Trophoblast cell (in vitro differentiated cells and primary cell): ENCODE measurements around the gene CLASP1.
A peak's percentile ranks its signal among the peaks of the same experiment; 100 is the strongest.

Source experiments
- DNase-seq, 2 donors: peaks; one replicate each; pipeline ENCODE4 v3.0.0-alpha.2; 2016
- H2AFZ ChIP-seq: 2 replicates; pipeline ENCODE4 v1.6.1; 2013; ENCODE audit warnings: low read length, moderate library complexity, mild to moderate bottlenecking; ENCODE audit not compliant: insufficient read depth, poor library complexity
- H2AK5ac ChIP-seq: 2 replicates; pipeline ENCODE4 v1.6.1; 2013; ENCODE audit warnings: mild to moderate bottlenecking, low read length
- H2BK120ac ChIP-seq: 2 replicates; pipeline ENCODE4 v1.6.1; 2013; ENCODE audit warnings: low read length, mild to moderate bottlenecking, moderate library complexity; ENCODE audit not compliant: insufficient read depth, poor library complexity
- H2BK12ac ChIP-seq: 2 replicates; pipeline ENCODE4 v1.6.1; 2013; ENCODE audit warnings: mild to moderate bottlenecking, low read length, moderate library complexity
- H2BK5ac ChIP-seq: 2 replicates; pipeline ENCODE4 v1.6.1; 2013; ENCODE audit warnings: low read length, low read depth, moderate library complexity, mild to moderate bottlenecking; ENCODE audit not compliant: poor library complexity
- H3K14ac ChIP-seq: 2 replicates; pipeline ENCODE4 v1.6.1; 2013; ENCODE audit warnings: mild to moderate bottlenecking, low read length
- H3K18ac ChIP-seq: 2 replicates; pipeline ENCODE4 v1.6.1; 2013; ENCODE audit warnings: mild to moderate bottlenecking, low read length
- H3K23ac ChIP-seq: 2 replicates; pipeline ENCODE4 v1.6.1; 2013; ENCODE audit warnings: low read length
- H3K27ac ChIP-seq: 2 replicates; pipeline ENCODE4 v1.5.1; 2013; ENCODE audit warnings: low read depth, mild to moderate bottlenecking, inconsistent platforms, low read length, moderate library complexity
- H3K27me3 ChIP-seq: 2 replicates; pipeline ENCODE4 v1.6.1; 2013; ENCODE audit warnings: inconsistent platforms, mild to moderate bottlenecking, low read length, moderate library complexity; ENCODE audit not compliant: insufficient read depth
- H3K36me3 ChIP-seq, 2 experiments: 1 replicate in 1 of 2; 2 replicates in 1 of 2; pipeline ENCODE4 v1.6.1; 2013; ENCODE audit warnings: low read length in 2 of 2, mild to moderate bottlenecking in 2 of 2, moderate library complexity in 1 of 2; ENCODE audit not compliant: insufficient read depth in 2 of 2, control insufficient read depth in 1 of 2
- H3K4ac ChIP-seq: 2 replicates; pipeline ENCODE4 v1.6.1; 2013; ENCODE audit warnings: low read depth, mild to moderate bottlenecking, low read length, moderate library complexity
- H3K4me1 ChIP-seq, 2 experiments: 1 replicate in 1 of 2; 2 replicates in 1 of 2; pipeline ENCODE4 v1.6.1; 2013; ENCODE audit warnings: low read length in 2 of 2, mild to moderate bottlenecking in 2 of 2, moderate library complexity in 1 of 2; ENCODE audit not compliant: insufficient read depth in 2 of 2, control insufficient read depth in 1 of 2
- H3K4me2 ChIP-seq: 2 replicates; pipeline ENCODE4 v1.6.1; 2013; ENCODE audit warnings: inconsistent platforms, mild to moderate bottlenecking, low read length, moderate library complexity
- H3K4me3 ChIP-seq: 2 replicates; pipeline ENCODE4 v1.5.1; 2013; ENCODE audit warnings: mild to moderate bottlenecking, low read depth, low read length, inconsistent platforms
- H3K79me1 ChIP-seq: one replicate; pipeline ENCODE4 v1.6.1; 2013; ENCODE audit warnings: low read length
- H3K79me2 ChIP-seq: 2 replicates; pipeline ENCODE4 v1.6.1; 2013; ENCODE audit warnings: low read length, mild to moderate bottlenecking; ENCODE audit not compliant: control insufficient read depth, insufficient read depth, poor library complexity
- H3K9ac ChIP-seq: 2 replicates; pipeline ENCODE4 v1.6.1; 2013; ENCODE audit warnings: mild to moderate bottlenecking, low read length
- H3K9me3 ChIP-seq: 2 replicates; pipeline ENCODE4 v1.6.1; 2013; ENCODE audit warnings: low read depth, mild to moderate bottlenecking, control low read depth, inconsistent platforms, low read length; ENCODE audit not compliant: insufficient read depth
- H4K12ac ChIP-seq: 2 replicates; pipeline ENCODE4 v1.6.1; 2013; ENCODE audit warnings: low read depth, mild to moderate bottlenecking, low read length, moderate library complexity
- H4K8ac ChIP-seq: 2 replicates; pipeline ENCODE4 v1.6.1; 2013; ENCODE audit warnings: low read depth, mild to moderate bottlenecking, low read length, moderate library complexity
- H4K91ac ChIP-seq: one replicate; pipeline ENCODE4 v1.6.1; 2013; ENCODE audit warnings: low read depth, mild to moderate bottlenecking, low read length, moderate library complexity
- WGBS: extraction: QIAGEN DNeasy Blood & Tissue Kit; methylation state at CpG from one replicate; pipeline ENCODE4 v1.1.7; 2013; ENCODE audit warnings: missing lambda C conversion rate; ENCODE audit not compliant: insufficient read length, insufficient coverage; ENCODE audit errors: extremely low coverage; 5-methylcytosine and 5-hydroxymethylcytosine counted together

CLASP1 gene

GRCh38 chr2:121400201-121400600, 249.1 kb downstream of the CLASP1 start:
- no peak overlapping the region for H3K18ac ChIP-seq
- H3K14ac ChIP-seq: no peak overlapping the region
- no peak overlapping the region for H2BK12ac ChIP-seq
- H4K91ac ChIP-seq: no peak overlapping the region
- no peak for DNase-seq
- H3K4me1 ChIP-seq: no peaks in the 10 kb centered on the region
- no peak overlapping the region for H3K4ac ChIP-seq
- no peaks in the 10 kb centered on the region for H3K79me2 ChIP-seq
- no peak overlapping the region for H2BK120ac ChIP-seq
- no peaks in the 10 kb centered on the region for H3K9me3 ChIP-seq
- H2AK5ac ChIP-seq: no peak overlapping the region
- no CpG with 5 or more reads among the region's 5 CpGs for WGBS
- no peaks in the 10 kb centered on the region for H3K79me1 ChIP-seq
- H3K36me3 ChIP-seq: peaks cover 0 to 2% of the 10 kb centered on the region in 2 experiments
- H4K8ac ChIP-seq: no peak overlapping the region
- H3K27ac ChIP-seq: no peak overlapping the region
- no peak overlapping the region for H3K9ac ChIP-seq
- H2AFZ ChIP-seq: no peak overlapping the region
- H3K4me3 ChIP-seq: no peak overlapping the region
- H3K27me3 ChIP-seq: no peaks in the 10 kb centered on the region
- no peak overlapping the region for H2BK5ac ChIP-seq
- no peak overlapping the region for H3K4me2 ChIP-seq
- no peak overlapping the region for H4K12ac ChIP-seq
- no peak overlapping the region for H3K23ac ChIP-seq

GRCh38 chr2:121398853-121399252, 250.4 kb downstream of the CLASP1 start:
- no CpG with 5 or more reads among the region's 3 CpGs for WGBS
- Histone ChIP-seq H3K23ac (no peak overlapping the region), H2BK5ac (no peak overlapping the region), H3K79me1 (no peaks in the 10 kb centered on the region), H3K9ac (no peak overlapping the region), H3K79me2 (no peaks in the 10 kb centered on the region), H3K4ac (no peak overlapping the region), H3K4me3 (no peak overlapping the region), H3K9me3 (no peaks in the 10 kb centered on the region), H3K14ac (no peak overlapping the region), H2AK5ac (no peak overlapping the region), H3K4me2 (no peak overlapping the region), H2AFZ (no peak overlapping the region), H4K12ac (no peak overlapping the region), H4K91ac (no peak overlapping the region), H2BK120ac (no peak overlapping the region), H3K27ac (no peak overlapping the region), H3K18ac (no peak overlapping the region), H3K27me3 (no peaks in the 10 kb centered on the region), H4K8ac (no peak overlapping the region), H3K4me1 (no peaks in the 10 kb centered on the region), H3K36me3 (peaks cover 0 to 2% of the 10 kb centered on the region in 2 experiments), H2BK12ac (no peak overlapping the region)
- no peak for DNase-seq

- Histone ChIP-seq H3K9ac (no peak overlapping the region), H2AFZ (no peak overlapping the region), H2BK120ac (no peak overlapping the region), H3K4me3 (no peak overlapping the region), H4K91ac (no peak overlapping the region), H3K27ac (no peak overlapping the region), H3K4me2 (no peak overlapping the region), H3K4ac (no peak overlapping the region), H2BK5ac (no peak overlapping the region), H3K18ac (no peak overlapping the region), H3K27me3 (no peaks in the 10 kb centered on the region), H3K79me1 (no peaks in the 10 kb centered on the region), H3K14ac (no peak overlapping the region), H4K12ac (no peak overlapping the region), H3K23ac (no peak overlapping the region), H3K4me1 (no peaks in the 10 kb centered on the region), H3K36me3 (peaks cover 2 to 8% of the 10 kb centered on the region in 2 experiments), H3K9me3 (no peaks in the 10 kb centered on the region), H2AK5ac (no peak overlapping the region), H3K79me2 (no peaks in the 10 kb centered on the region), H4K8ac (no peak overlapping the region), H2BK12ac (no peak overlapping the region)
- no CpG with 5 or more reads among the region's 5 CpGs for WGBS
- DNase-seq: peak in 1 of 2 donors; percentile 12
These were observed 259.1 kb downstream of the CLASP1 start for GRCh38 chr2:121390082-121390692.

- WGBS: no CpG with 5 or more reads among the region's 5 CpGs
- Histone ChIP-seq H3K9ac (no peak overlapping the region), H3K9me3 (no peaks in the 10 kb centered on the region)
These were observed 260.9 kb downstream of the CLASP1 start for GRCh38 chr2:121388371-121388770.

More at GRCh38 chr2:121388371-121388770, 260.9 kb downstream of the CLASP1 start:
- Histone ChIP-seq H3K36me3 (peaks cover 2 to 11% of the 10 kb centered on the region in 2 experiments), H2BK120ac (no peak overlapping the region), H2BK5ac (no peak overlapping the region), H3K27me3 (no peaks in the 10 kb centered on the region), H3K18ac (no peak overlapping the region), H3K14ac (no peak overlapping the region), H3K4me2 (no peak overlapping the region), H2BK12ac (no peak overlapping the region), H2AK5ac (no peak overlapping the region), H4K91ac (no peak overlapping the region), H2AFZ (no peak overlapping the region), H3K4ac (no peak overlapping the region), H4K12ac (no peak overlapping the region), H3K4me3 (no peak overlapping the region), H3K4me1 (no peaks in the 10 kb centered on the region), H3K79me2 (no peaks in the 10 kb centered on the region), H3K23ac (no peak overlapping the region), H3K27ac (no peak overlapping the region), H4K8ac (no peak overlapping the region), H3K79me1 (no peaks in the 10 kb centered on the region)
- DNase-seq: no peak
